ENCODE measurements around the gene MRTFB. TPM values are rescaled to one million over a fixed set of nuclear protein-coding genes. Genes with fewer than 3 reads are reported as not detected.

The MRTFB gene
- total and polyA plus RNA-seq, 2 of the 13 experiments (the other 11 are each of a cell fraction or from before 2014, with no cell fraction given): 11.4 to 14.0 TPM

GRCh38 chr16:14315683-14316320 lies 244.7 kb downstream of the MRTFB start (continued):
- TF ChIP-seq ZBTB14 (CRISPR knock-in tag; IDR thresholded peaks at IDR 0.05) (no peak), ZNF788 (CRISPR knock-in tag; IDR thresholded peaks at IDR 0.05; ENCODE audit: borderline replicate concordance) (peak; percentile 17; the same call in 1 of the 2 replicates), RBM22 (optimal IDR thresholded peaks at IDR 0.05; ENCODE audit: low read length) (no peak), SRF (IDR thresholded peaks at IDR 0.05; ENCODE audit: low read depth, low read length) (no peak), ZKSCAN8 (CRISPR knock-in tag; IDR thresholded peaks at IDR 0.05; ENCODE audit: borderline replicate concordance) (no peak), HNF4A (CRISPR knock-in tag; IDR thresholded peaks at IDR 0.05) (peak; percentile 56), RFXANK (CRISPR knock-in tag; IDR thresholded peaks at IDR 0.05) (no peak), ZSCAN29 (CRISPR knock-in tag; conservative IDR thresholded peaks at IDR 0.05) (no peak), TEF (CRISPR knock-in tag; IDR thresholded peaks at IDR 0.05) (peak; percentile 61; the same call in 1 of the 2 replicates), TSC22D2 (CRISPR knock-in tag; IDR thresholded peaks at IDR 0.05; ENCODE audit: borderline replicate concordance) (no peak), ZNF230 (CRISPR knock-in tag; IDR thresholded peaks at IDR 0.05) (no peak), ESRRA (CRISPR knock-in tag; IDR thresholded peaks at IDR 0.05; ENCODE audit: low read depth) (no peak), PAXIP1 (CRISPR knock-in tag; conservative IDR thresholded peaks at IDR 0.05) (peak; percentile 29; the same call in 1 of the 2 replicates), ZNF607 (CRISPR knock-in tag; IDR thresholded peaks at IDR 0.05; ENCODE audit: borderline replicate concordance) (no peak), ZNF430 (CRISPR knock-in tag; IDR thresholded peaks at IDR 0.05) (no peak), ZNF770 (CRISPR knock-in tag; IDR thresholded peaks at IDR 0.05) (peak; percentile 91), ZNF558 (CRISPR knock-in tag; IDR thresholded peaks at IDR 0.05; ENCODE audit: borderline replicate concordance) (no peak), NR2F6 (IDR thresholded peaks at IDR 0.05) (no peak), NR2F6 (CRISPR knock-in tag; IDR thresholded peaks at IDR 0.05) (peak; percentile 22; the same call in 1 of the 2 replicates), ATF3 (CRISPR knock-in tag; IDR thresholded peaks at IDR 0.05) (peak; percentile 17; the same call in 1 of the 2 replicates), HNRNPL (IDR thresholded peaks at IDR 0.05; ENCODE audit: low read depth, low read length) (no peak), ZSCAN9 (CRISPR knock-in tag; IDR thresholded peaks at IDR 0.05; ENCODE audit: borderline replicate concordance) (no peak), ZNF543 (CRISPR knock-in tag; IDR thresholded peaks at IDR 0.05) (no peak), ZNF431 (CRISPR knock-in tag; IDR thresholded peaks at IDR 0.05; ENCODE audit: borderline replicate concordance, low read depth) (no peak)

Measured in HepG2 (cell line).